Mesenchymal stem cell (in vitro differentiated cells and primary cell): ENCODE measurements around the gene LRRC72.
A peak's percentile ranks its signal among the peaks of the same experiment; 100 is the strongest.

Experiments
- DNase-seq: peaks from one replicate; pipeline ENCODE4 v3.0.0-alpha.2; 2013
- H2AFZ ChIP-seq: one replicate; pipeline ENCODE4 v1.6.1; 2013; ENCODE audit warnings: low read depth, mild to moderate bottlenecking, control low read depth, inconsistent platforms, low read length, moderate library complexity
- H2AK5ac ChIP-seq: 2 replicates; pipeline ENCODE4 v1.6.1; 2013; ENCODE audit warnings: low read length, moderate library complexity, mild to moderate bottlenecking, inconsistent platforms; ENCODE audit not compliant: severe bottlenecking
- H2BK120ac ChIP-seq: one replicate; pipeline ENCODE4 v1.6.1; 2013; ENCODE audit warnings: low read depth, mild to moderate bottlenecking, inconsistent platforms, low read length, moderate library complexity
- H2BK12ac ChIP-seq, 2 experiments: one replicate each; pipeline ENCODE4 v1.6.1; 2013; ENCODE audit warnings: inconsistent platforms in 2 of 2, low read length in 2 of 2, mild to moderate bottlenecking in 2 of 2, moderate library complexity in 2 of 2, control low read depth in 1 of 2
- H2BK15ac ChIP-seq: one replicate; pipeline ENCODE4 v1.6.1; 2013; ENCODE audit warnings: mild to moderate bottlenecking, low read depth, inconsistent platforms; ENCODE audit not compliant: poor library complexity, severe bottlenecking
- H2BK5ac ChIP-seq: 2 replicates; pipeline ENCODE4 v1.6.1; 2013; ENCODE audit warnings: low read depth, mild to moderate bottlenecking, low read length, control low read depth, inconsistent platforms; ENCODE audit not compliant: poor library complexity, severe bottlenecking
- H3K14ac ChIP-seq, 2 experiments: one replicate each; pipeline ENCODE4 v1.6.1; 2013; ENCODE audit warnings: inconsistent platforms in 2 of 2, low read length in 2 of 2, control low read depth in 1 of 2, mild to moderate bottlenecking in 1 of 2, moderate library complexity in 1 of 2
- H3K18ac ChIP-seq, 2 experiments: one replicate each; pipeline ENCODE4 v1.6.1; 2013; ENCODE audit warnings: inconsistent platforms in 2 of 2, low read length in 2 of 2, control low read depth in 1 of 2, low read depth in 1 of 2, mild to moderate bottlenecking in 1 of 2
- H3K23ac ChIP-seq, 2 experiments: one replicate each; pipeline ENCODE4 v1.6.1; 2013; ENCODE audit warnings: inconsistent platforms in 2 of 2, low read length in 2 of 2, mild to moderate bottlenecking in 2 of 2, moderate library complexity in 2 of 2, control low read depth in 1 of 2
- H3K27ac ChIP-seq: 2 replicates; pipeline ENCODE4 v1.5.1; 2013; ENCODE audit warnings: mild to moderate bottlenecking, moderate library complexity, low read length, control low read depth, inconsistent platforms; ENCODE audit not compliant: poor library complexity, severe bottlenecking
- H3K27me3 ChIP-seq, 2 experiments: 2 replicates each; pipeline versions ENCODE4 v1.6.1 to v1.7.0; 2013; ENCODE audit warnings: low read length in 2 of 2, mild to moderate bottlenecking in 2 of 2, moderate library complexity in 2 of 2, control low read depth in 1 of 2, inconsistent platforms in 1 of 2; ENCODE audit not compliant: control insufficient read depth in 1 of 2, insufficient read depth in 1 of 2
- H3K36me3 ChIP-seq, 2 experiments: 2 replicates each; pipeline versions ENCODE4 v1.6.1 to v1.7.0; 2013; ENCODE audit warnings: low read length in 2 of 2, control low read depth in 1 of 2, inconsistent platforms in 1 of 2, low read depth in 1 of 2, mild to moderate bottlenecking in 1 of 2; ENCODE audit not compliant: insufficient read depth in 2 of 2, control insufficient read depth in 1 of 2
- H3K4ac ChIP-seq, 2 experiments: one replicate each; pipeline ENCODE4 v1.6.1; 2013; ENCODE audit warnings: inconsistent platforms in 2 of 2, low read length in 2 of 2, mild to moderate bottlenecking in 2 of 2, moderate library complexity in 2 of 2, control low read depth in 1 of 2, low read depth in 1 of 2
- H3K4me1 ChIP-seq: 2 replicates; pipeline ENCODE4 v1.6.1; 2013; ENCODE audit warnings: low read depth, low read length, control low read depth; ENCODE audit not compliant: control insufficient read depth, insufficient read depth
- H3K4me2 ChIP-seq: 2 replicates; pipeline ENCODE4 v1.6.1; 2013; ENCODE audit warnings: low read length, mild to moderate bottlenecking, inconsistent platforms; ENCODE audit not compliant: poor library complexity, severe bottlenecking
- H3K4me3 ChIP-seq, 2 experiments: 2 replicates each; pipeline versions ENCODE4 v1.5.1 to v1.7.0; 2013; ENCODE audit warnings: low read length in 2 of 2, mild to moderate bottlenecking in 2 of 2, control low read depth in 1 of 2, low read depth in 1 of 2; ENCODE audit not compliant: insufficient read depth in 1 of 2
- H3K79me1 ChIP-seq: replicated peaks from 2 replicates; pipeline ENCODE4 v1.6.1; 2013; ENCODE audit warnings: mild to moderate bottlenecking, control low read depth, low read length, inconsistent platforms; ENCODE audit not compliant: poor library complexity, severe bottlenecking
- H3K9ac ChIP-seq: 2 replicates; pipeline ENCODE4 v1.7.0; 2013; ENCODE audit warnings: mild to moderate bottlenecking, low read length, moderate library complexity
- H3K9me3 ChIP-seq: 2 replicates; pipeline ENCODE4 v1.7.0; 2013; ENCODE audit warnings: mild to moderate bottlenecking, low read length; ENCODE audit not compliant: control insufficient read depth
- H4K8ac ChIP-seq: one replicate; pipeline ENCODE4 v1.6.1; 2013; ENCODE audit warnings: inconsistent platforms, mild to moderate bottlenecking, low read length, moderate library complexity
- H4K91ac ChIP-seq: one replicate; pipeline ENCODE4 v1.6.1; 2013; ENCODE audit warnings: mild to moderate bottlenecking, low read length, inconsistent platforms
- whole genome bisulfite sequencing: methylation state at CpG from one replicate; pipeline ENCODE4 v1.1.7; 2013; ENCODE audit warnings: mixed read lengths; 5-methylcytosine and 5-hydroxymethylcytosine counted together

The LRRC72 gene

DNA sequence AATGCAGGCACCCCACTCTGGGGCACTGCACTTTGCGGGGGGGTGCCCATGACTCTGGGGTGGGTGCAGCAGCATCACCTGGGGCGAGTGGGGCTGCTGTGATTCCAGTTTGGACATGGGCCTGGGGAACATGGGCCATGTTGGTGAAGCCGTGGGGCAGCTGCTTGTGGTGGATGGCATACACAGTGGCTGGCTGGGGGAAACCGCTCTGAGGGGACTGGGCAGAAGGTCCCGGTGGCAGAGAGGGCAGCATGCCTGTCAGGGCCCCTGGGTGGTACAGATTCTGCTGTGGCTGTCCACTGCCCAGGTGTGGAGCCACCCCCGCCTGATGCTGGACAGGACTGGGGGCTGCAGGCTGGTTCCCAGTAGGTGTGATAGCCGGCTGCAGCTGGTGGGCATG, 57.2 kb downstream of the LRRC72 start:
- no peak overlapping the region for H2BK5ac ChIP-seq
- H3K23ac ChIP-seq: no peak overlapping the region
- H3K27me3 ChIP-seq: no peaks in the 10 kb centered on the region
- 94% methylated on average over 7 of the region's 7 CpGs for WGBS
- no peak overlapping the region for H3K4me3 ChIP-seq
- H3K18ac ChIP-seq: peak overlapping the region in 1 of 2 experiments; percentile 14
- no peak overlapping the region for H4K8ac ChIP-seq
- no peak overlapping the region for H3K4ac ChIP-seq
- H4K91ac ChIP-seq: no peak overlapping the region
- no peaks in the 10 kb centered on the region for H3K4me1 ChIP-seq
- H2AFZ ChIP-seq: no peak overlapping the region
- H2AK5ac ChIP-seq: no peak overlapping the region
- H3K9ac ChIP-seq: no peak overlapping the region
- H3K79me1 ChIP-seq: no peaks in the 10 kb centered on the region
- no peak overlapping the region for H2BK120ac ChIP-seq
- H3K4me2 ChIP-seq: no peak overlapping the region
- H3K36me3 ChIP-seq: no peaks in the 10 kb centered on the region
- no peak overlapping the region for H2BK12ac ChIP-seq
- H3K27ac ChIP-seq: no peak overlapping the region
- H3K9me3 ChIP-seq: no peaks in the 10 kb centered on the region
- no peak overlapping the region for H2BK15ac ChIP-seq
- H3K14ac ChIP-seq: peak overlapping the region in 1 of 2 experiments; percentile 45
- no peak for DNase-seq

DNA sequence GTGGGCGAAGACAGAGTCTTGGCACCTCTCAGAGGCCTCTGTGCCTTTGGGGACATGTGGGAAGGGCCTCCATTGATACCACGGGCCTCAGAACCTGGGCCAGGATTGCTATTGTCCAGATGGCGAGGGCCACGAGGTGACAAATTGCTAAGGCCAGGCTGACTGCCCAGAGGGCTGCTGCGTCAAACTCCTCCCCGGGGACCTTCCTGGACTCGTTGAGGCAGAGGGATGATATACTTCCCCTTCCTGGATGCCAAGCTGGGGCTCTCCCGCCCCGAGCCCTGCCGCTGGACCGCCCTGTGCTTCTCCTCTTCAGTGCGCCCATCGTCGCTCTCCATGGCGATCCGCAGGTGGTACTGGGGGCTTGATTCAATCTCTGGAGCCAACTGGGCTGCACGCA, 58.9 kb downstream of the LRRC72 start:
- no peak overlapping the region for H3K4me3 ChIP-seq
- WGBS: 95% methylated on average over 17 of the region's 17 CpGs
- H2AK5ac ChIP-seq: no peak overlapping the region
- no peak overlapping the region for H3K18ac ChIP-seq
- H3K79me1 ChIP-seq: no peaks in the 10 kb centered on the region
- H3K14ac ChIP-seq: no peak overlapping the region
- no peak overlapping the region for H3K23ac ChIP-seq
- no peaks in the 10 kb centered on the region for H3K27me3 ChIP-seq
- no peak overlapping the region for H4K91ac ChIP-seq
- H4K8ac ChIP-seq: no peak overlapping the region
- H2BK15ac ChIP-seq: no peak overlapping the region
- H3K4ac ChIP-seq: no peak overlapping the region
- no peak overlapping the region for H3K27ac ChIP-seq
- DNase-seq: no peak
- H3K4me1 ChIP-seq: no peaks in the 10 kb centered on the region
- H3K9me3 ChIP-seq: no peaks in the 10 kb centered on the region
- H2BK5ac ChIP-seq: no peak overlapping the region
- H3K36me3 ChIP-seq: no peaks in the 10 kb centered on the region
- no peak overlapping the region for H2BK12ac ChIP-seq
- no peak overlapping the region for H2BK120ac ChIP-seq
- H3K4me2 ChIP-seq: no peak overlapping the region
- H2AFZ ChIP-seq: no peak overlapping the region
- no peak overlapping the region for H3K9ac ChIP-seq

DNA sequence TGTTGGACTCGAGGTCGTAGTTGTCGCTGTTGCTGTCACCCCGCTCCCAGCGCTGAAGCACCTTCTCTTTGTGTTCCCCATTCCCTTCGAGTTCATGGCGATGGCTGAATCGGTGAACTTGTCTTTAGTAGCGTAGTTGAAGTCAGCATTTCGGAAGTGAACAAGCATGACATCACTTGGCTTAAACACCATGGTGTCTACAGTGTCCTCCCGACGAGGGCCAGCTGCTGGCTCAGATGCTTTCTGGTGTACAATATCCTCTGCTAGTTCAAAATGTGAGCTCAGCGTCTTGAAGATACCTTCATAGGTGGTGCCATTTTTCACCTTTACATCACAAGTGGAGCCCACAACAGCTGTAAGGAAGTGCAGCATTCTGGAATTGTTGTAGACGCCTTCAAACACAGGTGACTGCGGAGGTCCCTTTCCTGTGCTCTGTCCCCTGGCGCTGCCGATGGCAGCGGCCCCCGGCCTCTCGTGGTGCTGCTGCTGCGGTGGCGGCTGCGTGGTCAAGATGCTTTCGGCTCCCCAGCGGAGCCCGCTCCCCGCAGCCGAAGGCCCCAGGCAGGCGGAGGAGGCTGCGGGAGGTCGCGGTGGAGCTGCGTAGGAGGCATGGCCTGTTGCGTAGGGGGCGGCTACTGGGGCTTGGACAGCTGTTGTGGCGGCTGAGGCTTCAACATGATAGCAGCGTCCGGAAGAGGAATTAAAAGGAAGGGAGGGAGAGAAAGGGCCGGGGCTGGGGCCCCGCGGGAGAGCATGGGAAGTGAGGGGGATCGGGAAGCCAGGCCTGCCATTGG, 59.7 kb downstream of the LRRC72 start:
- Histone ChIP-seq H3K27me3 (no peaks in the 10 kb centered on the region), H3K4me2 (no peak overlapping the region), H4K8ac (no peak overlapping the region), H3K79me1 (no peaks in the 10 kb centered on the region), H3K36me3 (no peaks in the 10 kb centered on the region), H3K4me1 (no peaks in the 10 kb centered on the region), H2BK12ac (no peak overlapping the region), H4K91ac (no peak overlapping the region), H2AFZ (no peak overlapping the region), H3K4me3 (no peak overlapping the region), H2BK120ac (no peak overlapping the region), H3K9me3 (no peaks in the 10 kb centered on the region), H2BK5ac (no peak overlapping the region), H3K18ac (no peak overlapping the region), H3K14ac (no peak overlapping the region), H3K4ac (no peak overlapping the region), H2BK15ac (no peak overlapping the region), H3K9ac (no peak overlapping the region), H2AK5ac (no peak overlapping the region), H3K23ac (no peak overlapping the region), H3K27ac (no peak overlapping the region)
- no peak for DNase-seq
- WGBS: 97% methylated on average over 41 of the region's 42 CpGs

DNA sequence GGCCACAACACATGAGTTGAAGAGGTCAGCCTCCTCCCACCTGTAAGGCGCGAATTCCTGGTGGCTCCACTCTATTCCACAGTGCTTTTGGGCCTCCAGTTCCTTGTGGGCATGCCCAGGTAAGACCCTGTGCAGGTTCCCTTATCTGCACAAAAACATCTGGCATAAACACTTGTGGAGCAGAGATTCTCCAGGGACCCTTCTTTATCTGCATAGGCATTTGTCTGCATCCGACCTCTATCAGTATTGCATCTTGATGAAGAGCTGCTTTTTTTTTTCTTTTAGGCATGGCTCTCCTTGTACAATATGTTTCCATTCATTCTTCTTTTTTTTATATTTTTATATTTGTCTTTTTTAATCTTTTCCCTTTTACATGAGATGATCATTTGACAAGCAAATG, 60.5 kb downstream of the LRRC72 start:
- Histone ChIP-seq H2BK12ac (no peak overlapping the region), H3K23ac (no peak overlapping the region), H3K4ac (no peak overlapping the region), H2AK5ac (no peak overlapping the region), H3K4me3 (no peak overlapping the region), H3K4me1 (no peaks in the 10 kb centered on the region), H3K4me2 (no peak overlapping the region), H2BK120ac (no peak overlapping the region), H3K27ac (no peak overlapping the region), H4K91ac (no peak overlapping the region), H3K79me1 (no peaks in the 10 kb centered on the region), H3K36me3 (no peaks in the 10 kb centered on the region), H2AFZ (no peak overlapping the region), H3K18ac (no peak overlapping the region), H3K14ac (no peak overlapping the region), H2BK5ac (no peak overlapping the region), H2BK15ac (no peak overlapping the region), H3K9me3 (no peaks in the 10 kb centered on the region), H3K9ac (no peak overlapping the region), H3K27me3 (no peaks in the 10 kb centered on the region), H4K8ac (no peak overlapping the region)
- no peak for DNase-seq
- WGBS: 100% methylated on average over 3 of the region's 3 CpGs
